GM13977 (cell line): Measurements from ENCODE around the gene SPIN2A.
"Not testable (repeated sequence)": the region's sequence is repeated elsewhere in the genome, so short reads cannot be mapped to it uniquely, and the experiment has no call there.

Source experiments
- DNase-seq: peaks from one replicate; pipeline ENCODE4 v3.0.0; 2012; ENCODE audit warnings: low spot score
- CTCF ChIP-seq: IDR thresholded peaks from 2 replicates; pipeline ENCODE4 v1.5.1; 2012; ENCODE audit warnings: mild to moderate bottlenecking, control low read depth; ENCODE audit not compliant: insufficient read depth; ENCODE audit errors: extremely low read depth, missing control alignments
- in situ Hi-C: fragments of 300-500 bp; cut with MboI; formaldehyde crosslinking; loops from one replicate; pipeline ENCODE4 v1.12.0; 2022; ENCODE audit warnings: low sequenced_read_pairs, low pct_unique_long_range_greater_than_20kb, mixed read lengths, inconsistent platforms; ENCODE audit not compliant: unreplicated experiment

Gene SPIN2A

GRCh38 chrX:57137073-57137472, at the start of gene SPIN2A:
SPIN2A (minus strand) TSS chrX:57137397; CDS start chrX:57136597, 800 bp downstream.
- DNase-seq, in situ Hi-C loops: not testable (repeated sequence)

GRCh38 chrX:57178605-57179004, 41.4 kb upstream of the SPIN2A start:
- no peak for TF ChIP-seq CTCF
- in situ Hi-C loops = no loop called here
- no peak for DNase-seq

- TF ChIP-seq CTCF = no peak
- no peak for DNase-seq
- in situ Hi-C loops = no loop called here
These were observed 39.9 kb upstream of the SPIN2A start for GRCh38 chrX:57177070-57177469.

GRCh38 chrX:57172544-57172943, 35.3 kb upstream of the SPIN2A start:
- DNase-seq = no peak
- in situ Hi-C loops = no loop called here
- TF ChIP-seq CTCF = no peak

GRCh38 chrX:57156397-57157049, 19.3 kb upstream of the SPIN2A start:
- peak; percentile 48 for TF ChIP-seq CTCF
- in situ Hi-C loops = no loop called here

GRCh38 chrX:57155171-57155570, 18.0 kb upstream of the SPIN2A start:
- DNase-seq = no peak
- in situ Hi-C loops = no loop called here
- TF ChIP-seq CTCF = no peak

More at GRCh38 chrX:57156397-57157049, 19.3 kb upstream of the SPIN2A start:
- no peak for DNase-seq

- not testable (repeated sequence) for DNase-seq
These were observed 15.0 kb upstream of the SPIN2A start for GRCh38 chrX:57152222-57152621.

GRCh38 chrX:57138674-57139073, 1.5 kb upstream of the SPIN2A start:
- no peak for TF ChIP-seq CTCF
- in situ Hi-C loops = no loop called here
- no peak for DNase-seq

More at GRCh38 chrX:57152222-57152621, 15.0 kb upstream of the SPIN2A start:
- in situ Hi-C loops = not testable (repeated sequence)
